ENCODE results near the gene CCDC24. TPM values are rescaled to one million over a fixed set of nuclear protein-coding genes. Genes with fewer than 3 reads are reported as not detected.

The CCDC24 gene
- 10 to 100 TPM in 1 of 2 donors, 1 to 10 TPM in 1; 6.7 to 21.1 TPM for total RNA-seq

DNA sequence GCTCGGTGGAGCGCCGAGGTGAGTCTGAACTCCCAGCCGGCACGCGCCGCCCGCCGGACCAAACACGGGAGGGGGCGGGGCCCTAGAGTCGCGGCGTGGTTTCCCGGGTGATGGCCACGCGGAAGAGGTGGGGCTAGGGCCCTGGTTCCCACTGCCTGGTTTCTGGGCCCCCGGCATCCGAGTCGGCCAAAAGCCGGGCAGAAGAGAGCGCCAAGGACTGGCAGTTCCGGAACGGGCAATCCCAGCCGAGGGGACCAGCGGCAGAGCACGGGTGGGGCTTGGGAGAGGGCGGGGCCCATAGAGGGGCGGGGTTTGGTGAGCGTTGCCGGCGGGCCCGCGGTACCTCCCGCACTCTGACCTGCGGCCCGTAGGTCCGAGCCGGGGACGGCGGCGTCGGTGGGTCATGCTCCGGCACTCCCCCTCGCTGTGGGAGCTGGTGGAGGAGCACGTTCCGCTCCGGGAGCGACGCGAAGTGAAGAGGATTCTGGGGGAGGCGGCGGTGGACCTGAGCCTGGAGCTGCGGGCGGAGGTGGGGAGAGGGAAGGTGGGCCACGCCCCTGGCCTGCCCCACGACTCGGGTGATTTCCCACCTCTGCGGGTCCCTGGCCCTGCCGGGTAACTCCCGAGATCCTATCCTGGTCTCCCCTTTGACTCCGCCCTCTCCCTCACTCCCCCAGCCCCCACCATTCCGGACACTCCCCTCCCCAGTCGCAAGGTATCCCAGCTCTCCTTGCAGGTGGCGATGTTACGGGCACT, at the start of gene CCDC24:
CCDC24 (plus strand) TSS at position 124 of the 756 bp plus-strand sequence; CDS start at position 404, 280 bp downstream.
- WGBS, 2 donors, result 1% methylated on average over 33 to 65 of the region's 66 CpGs

DNA sequence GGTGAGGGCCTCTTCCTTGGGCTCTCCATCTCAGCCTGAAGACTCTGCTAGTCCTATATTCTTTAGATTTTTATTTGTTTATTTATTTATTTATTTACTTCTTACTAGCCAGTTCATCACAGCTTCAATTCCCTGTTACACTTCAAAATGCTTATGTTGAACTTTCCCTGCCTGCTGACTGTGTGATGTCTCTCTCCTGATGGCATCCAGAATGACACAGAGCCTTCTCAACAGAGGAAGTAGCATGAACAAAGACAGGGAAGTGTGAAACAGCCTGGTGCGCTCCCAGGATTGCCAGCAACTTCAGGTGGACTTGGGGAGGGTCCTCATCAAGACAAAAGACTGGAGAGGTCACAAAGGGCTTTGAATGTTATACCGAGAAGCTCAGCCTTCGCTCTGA, 49.0 kb upstream of the CCDC24 start:
- H3K36me3 ChIP-seq (replicated peaks in 1 of 2; ENCODE audit: insufficient read depth in 1 of 2, low read depth in 2 of 2), result no peaks in the 10 kb centered on the region
- 80 to 88% methylated on average over 3 of the region's 3 CpGs for WGBS, 2 donors
- ATAC-seq, result no peak
- no peak overlapping the region for H3K4me3 ChIP-seq
- H3K9me3 ChIP-seq, result no peaks in the 10 kb centered on the region
- H3K27me3 ChIP-seq, result no peaks in the 10 kb centered on the region
- TF ChIP-seq, protein P1, sequence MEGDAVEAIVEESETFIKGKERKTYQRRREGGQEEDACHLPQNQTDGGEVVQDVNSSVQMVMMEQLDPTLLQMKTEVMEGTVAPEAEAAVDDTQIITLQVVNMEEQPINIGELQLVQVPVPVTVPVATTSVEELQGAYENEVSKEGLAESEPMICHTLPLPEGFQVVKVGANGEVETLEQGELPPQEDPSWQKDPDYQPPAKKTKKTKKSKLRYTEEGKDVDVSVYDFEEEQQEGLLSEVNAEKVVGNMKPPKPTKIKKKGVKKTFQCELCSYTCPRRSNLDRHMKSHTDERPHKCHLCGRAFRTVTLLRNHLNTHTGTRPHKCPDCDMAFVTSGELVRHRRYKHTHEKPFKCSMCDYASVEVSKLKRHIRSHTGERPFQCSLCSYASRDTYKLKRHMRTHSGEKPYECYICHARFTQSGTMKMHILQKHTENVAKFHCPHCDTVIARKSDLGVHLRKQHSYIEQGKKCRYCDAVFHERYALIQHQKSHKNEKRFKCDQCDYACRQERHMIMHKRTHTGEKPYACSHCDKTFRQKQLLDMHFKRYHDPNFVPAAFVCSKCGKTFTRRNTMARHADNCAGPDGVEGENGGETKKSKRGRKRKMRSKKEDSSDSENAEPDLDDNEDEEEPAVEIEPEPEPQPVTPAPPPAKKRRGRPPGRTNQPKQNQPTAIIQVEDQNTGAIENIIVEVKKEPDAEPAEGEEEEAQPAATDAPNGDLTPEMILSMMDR (IDR thresholded peaks at IDR 0.05), result no peak
- TF ChIP-seq POLR2A (IDR thresholded peaks at IDR 0.05), result no peak
- peaks cover 27% of the 10 kb centered on the region for H3K4me1 ChIP-seq
- no peak for DNase-seq
- no peak overlapping the region for H3K27ac ChIP-seq
- intact Hi-C loops (cut with DNase I), result no loop called here

More for the DNA sequence above, at the start of gene CCDC24:
- Histone ChIP-seq H3K9me3 (no peaks in the 10 kb centered on the region), H3K4me3 (peak within 1 kb of the TSS; percentile 38 to 65), H3K27me3 (no peaks in the 10 kb centered on the region), H3K4me1 (peaks cover 19% of the 10 kb centered on the region), H3K27ac (peak within 1 kb of the TSS; percentile 79 to 89 (median 84)), H3K36me3 (replicated peaks in 1 of 2; ENCODE audit: insufficient read depth in 1 of 2, low read depth in 2 of 2) (no peaks in the 10 kb centered on the region)
- TF ChIP-seq, protein P1 (IDR thresholded peaks at IDR 0.05), result peak in 4 of 7 experiments; percentile 10 to 21 (median 11)
- TF ChIP-seq POLR2A (IDR thresholded peaks at IDR 0.05), result peak; percentile 39 to 73 (median 61)
- intact Hi-C loops (cut with DNase I), result no loop called here
- ATAC-seq, result peak; percentile 84
- peak; percentile 88 to 93 (median 90) for DNase-seq

DNA sequence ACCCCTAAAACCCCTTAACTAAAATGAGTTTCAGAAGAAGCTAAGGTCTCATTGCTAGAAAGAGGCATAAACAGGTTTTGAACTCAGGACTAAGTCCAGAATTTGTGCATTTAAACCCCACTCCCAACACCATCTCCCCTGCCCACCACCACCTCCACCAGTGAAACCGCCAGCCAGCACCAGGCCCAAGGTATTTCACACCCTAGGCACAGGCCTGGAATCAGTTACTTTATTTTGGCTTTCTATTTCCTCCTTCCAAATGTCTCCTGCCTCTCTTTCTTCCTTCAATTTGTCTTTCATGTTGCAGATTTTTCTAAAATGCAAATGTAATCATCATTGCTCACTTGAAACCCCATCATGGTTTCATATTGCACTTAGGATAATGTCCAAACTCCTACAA, 46.5 kb upstream of the CCDC24 start:
- no peaks in the 10 kb centered on the region for H3K27me3 ChIP-seq
- no peak for DNase-seq
- H3K4me3 ChIP-seq, result no peak overlapping the region
- no peak for ATAC-seq
- intact Hi-C loops (cut with DNase I), result no loop called here
- TF ChIP-seq, protein P1 (IDR thresholded peaks at IDR 0.05), result no peak
- no peak for TF ChIP-seq POLR2A (IDR thresholded peaks at IDR 0.05)
- H3K27ac ChIP-seq, result peak overlapping the region in 1 of 4 donors; percentile 98
- H3K36me3 ChIP-seq (replicated peaks in 1 of 2; ENCODE audit: insufficient read depth in 1 of 2, low read depth in 2 of 2), result no peaks in the 10 kb centered on the region
- WGBS, 2 donors, result 92 to 100% methylated on average over 1 of the region's 1 CpG
- H3K4me1 ChIP-seq, result peaks cover 43% of the 10 kb centered on the region
- H3K9me3 ChIP-seq, result no peaks in the 10 kb centered on the region

DNA sequence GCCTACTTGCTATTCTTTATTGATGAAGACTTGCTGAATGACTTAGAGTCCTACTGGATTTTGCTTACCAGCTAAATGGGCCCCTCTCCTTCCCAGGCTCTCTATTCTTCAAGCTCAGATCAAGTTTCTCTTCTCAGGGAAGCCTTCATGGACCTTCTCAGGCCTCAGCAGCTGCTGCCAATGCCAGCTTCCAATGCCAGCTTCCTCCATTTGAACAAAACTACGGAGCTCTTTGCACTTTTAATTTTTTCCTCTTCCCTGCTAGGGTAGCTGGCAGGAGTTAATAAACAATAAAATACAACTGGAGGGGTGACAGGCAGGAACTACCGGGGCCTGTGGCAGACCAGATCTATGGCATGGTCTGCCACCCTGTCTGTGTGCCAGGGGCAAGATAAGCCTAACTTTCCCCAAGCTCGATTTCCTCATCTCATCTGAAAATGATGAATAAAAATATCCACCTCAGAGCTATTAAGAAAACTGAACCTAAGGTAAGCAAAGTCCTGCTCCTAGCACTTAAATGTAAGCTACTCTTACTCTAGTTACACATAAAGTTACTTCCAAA, 45.6 kb upstream of the CCDC24 start:
- Histone ChIP-seq H3K9me3 (no peaks in the 10 kb centered on the region), H3K36me3 (replicated peaks in 1 of 2; ENCODE audit: insufficient read depth in 1 of 2, low read depth in 2 of 2) (no peaks in the 10 kb centered on the region), H3K27ac (peak overlapping the region; percentile 86 to 100 (median 98)), H3K27me3 (no peaks in the 10 kb centered on the region), H3K4me1 (peaks cover 43% of the 10 kb centered on the region), H3K4me3 (peak overlapping the region in 1 of 2 donors; percentile 68)
- peak in 2 of 4 donors; percentile 43 to 45 for DNase-seq
- no peak for ATAC-seq
- intact Hi-C loops (cut with DNase I), result no loop called here
- 1 to 2% methylated on average over 3 of the region's 3 CpGs for WGBS, 2 donors
- no peak for TF ChIP-seq POLR2A (IDR thresholded peaks at IDR 0.05)
- TF ChIP-seq, protein P1 (IDR thresholded peaks at IDR 0.05), result no peak
